Activated CD4-positive, alpha-beta T cell treated with anti-CD3 and anti-CD28 coated beads, Interleukin-2, amount 10 ng/mL, durations not matched to agents 24 days and 14 days (primary cell): Measurements from ENCODE around the gene TPH1. TPM values are rescaled to one million over a fixed set of nuclear protein-coding genes. Genes with fewer than 3 reads are reported as not detected.
"Not testable (repeated sequence)": the region's sequence is repeated elsewhere in the genome, so short reads cannot be mapped to it uniquely, and the experiment has no call there.

Experiments used
- DNase-seq: peaks from one replicate; pipeline ENCODE4 v3.0.0; 2022
- H3K27ac Mint-ChIP-seq: one replicate; pipeline ENCODE4 v1.8.0; 2022; ENCODE audit warnings: mild to moderate bottlenecking, mixed read lengths
- H3K27me3 Mint-ChIP-seq: one replicate; pipeline ENCODE4 v1.8.0; 2022; ENCODE audit warnings: mixed read lengths
- H3K36me3 Mint-ChIP-seq: one replicate; pipeline ENCODE4 v1.8.0; 2022; ENCODE audit warnings: low read depth, mild to moderate bottlenecking, mixed read lengths
- H3K4me1 Mint-ChIP-seq: one replicate; pipeline ENCODE4 v1.8.0; 2021; ENCODE audit warnings: mixed read lengths
- H3K4me3 Mint-ChIP-seq: one replicate; pipeline ENCODE4 v1.8.0; 2022; ENCODE audit warnings: mild to moderate bottlenecking, moderate library complexity, mixed read lengths
- H3K9me3 Mint-ChIP-seq: one replicate; pipeline ENCODE4 v1.8.0; 2021; ENCODE audit warnings: mixed read lengths
- intact Hi-C: fragments of 100-400 bp; cut with micrococcal nuclease; formaldehyde crosslinking; loops from one replicate; pipeline ENCODE4 v1.15.1; 2023
- total RNA-seq: library from RNA; stranded (reverse); gene quantifications from 2 replicates; pipeline ENCODE4 v1.2.3, GENCODE V29; 2022

Gene TPH1
- total RNA-seq, 1 donor from 2014 or later: 0.56 TPM

DNA sequence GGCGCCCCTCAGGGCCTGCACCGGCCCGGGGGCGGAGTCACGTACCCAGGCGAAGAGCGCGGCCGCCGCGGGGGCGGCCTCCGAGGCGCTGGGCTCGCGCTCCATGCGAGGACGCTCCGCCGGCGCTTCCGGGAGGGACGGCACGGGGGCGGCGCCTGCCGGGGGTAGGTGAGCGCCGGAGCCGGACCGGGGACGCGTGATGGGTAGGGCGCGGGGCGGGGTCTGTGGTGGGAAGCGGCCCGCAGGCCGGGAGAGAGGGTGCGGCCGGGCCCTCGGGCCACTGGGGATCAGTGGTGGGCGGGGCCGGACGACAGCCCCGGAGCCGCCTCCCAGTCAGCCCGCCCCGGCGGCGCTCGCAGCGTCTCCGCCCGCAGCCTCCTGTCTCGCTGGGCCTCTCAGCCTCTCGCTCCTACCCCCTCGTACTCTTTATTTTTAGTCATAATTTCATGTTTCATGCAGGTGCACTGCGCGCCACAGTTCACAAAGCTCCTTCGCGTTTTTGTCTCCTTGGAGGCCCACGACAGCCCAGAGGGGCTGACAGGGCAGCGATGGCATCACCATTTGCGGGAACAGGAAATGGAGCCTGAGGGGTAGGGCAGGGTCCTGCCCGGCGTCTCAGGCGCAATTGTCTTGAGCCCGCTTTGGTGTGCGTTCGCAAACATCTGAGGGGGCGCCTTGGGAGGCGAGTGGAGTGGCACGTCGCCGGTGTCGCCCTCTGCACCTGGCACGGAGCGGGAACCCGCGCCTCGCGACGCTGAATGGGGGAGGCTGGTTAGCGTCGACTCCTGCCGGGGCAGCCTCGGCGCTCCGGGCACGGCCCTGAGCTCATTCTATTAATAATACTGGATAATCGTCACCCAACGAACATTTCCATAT, 32.9 kb downstream of the TPH1 start, which contains the start of gene SERGEF:
SERGEF (minus strand) TSS at position 142 of the 876 bp plus-strand sequence; CDS start at position 105, 37 bp downstream.
- H3K27me3 Mint-ChIP-seq: peaks cover 3% of the 10 kb centered on the region
- H3K4me1 Mint-ChIP-seq: peaks cover 37% of the 10 kb centered on the region
- intact Hi-C loops: loop anchor here (1.0 to 10.0 kb wide), 6 partner anchors 93 to 1228 kb away; partner anchors contain the start of genes E2F8, NUCB2 and SAAL1
- peak within 1 kb of the TSS; percentile 92 for H3K27ac Mint-ChIP-seq
- peak; percentile 98 for DNase-seq
- no peaks in the 10 kb centered on the region for H3K9me3 Mint-ChIP-seq
- peak within 1 kb of the TSS; percentile 90 for H3K4me3 Mint-ChIP-seq
- H3K36me3 Mint-ChIP-seq: no peaks in the 10 kb centered on the region

DNA sequence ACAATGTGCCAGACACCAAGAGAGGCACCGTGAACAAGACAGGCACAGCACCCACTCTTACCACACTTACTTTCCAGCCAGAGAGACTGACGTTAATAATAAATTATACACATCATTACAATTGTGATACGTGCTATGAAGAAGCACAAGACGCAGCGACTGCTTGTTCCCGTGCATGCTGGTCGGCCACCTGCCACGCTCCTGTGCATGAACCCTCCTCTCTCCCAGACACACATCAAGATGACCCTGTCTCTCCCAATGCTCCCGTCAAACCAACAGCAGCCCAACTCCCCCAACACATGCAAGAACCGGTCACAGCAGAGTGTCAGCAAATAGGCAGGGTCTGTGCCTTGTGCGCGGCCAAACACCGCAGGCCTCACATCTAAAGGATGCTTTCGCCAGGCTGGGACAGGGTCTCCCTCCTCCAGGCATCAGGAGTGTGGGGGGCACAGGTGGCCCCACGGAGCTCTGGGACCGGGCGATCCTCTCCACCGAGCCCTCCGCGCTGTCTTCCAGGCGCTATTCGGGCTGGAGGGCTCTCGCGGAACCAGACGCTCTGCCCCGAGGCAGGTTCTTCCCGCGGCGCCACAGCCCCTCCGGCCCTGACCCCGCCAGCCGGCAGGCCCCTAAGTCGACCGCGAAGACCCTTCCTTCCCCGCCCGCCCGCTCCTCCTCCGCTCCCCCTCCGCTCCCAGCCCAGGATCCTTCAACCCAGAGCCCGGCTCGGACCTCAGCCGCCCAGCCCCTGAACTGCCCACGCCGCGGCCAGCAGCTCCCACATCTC, 33.8 kb downstream of the TPH1 start:
- DNase-seq: no peak
- Mint-ChIP-seq H3K27ac (peak overlapping the region; percentile 88), H3K4me1 (peaks cover 37% of the 10 kb centered on the region), H3K9me3 (no peaks in the 10 kb centered on the region), H3K36me3 (no peaks in the 10 kb centered on the region), H3K4me3 (peak overlapping the region; percentile 90), H3K27me3 (peaks cover 3% of the 10 kb centered on the region)
- intact Hi-C loops: loop anchor here (2.0 to 10.0 kb wide), 4 partner anchors 370 to 1228 kb away; partner anchors contain the start of genes E2F8 and NUCB2

GRCh38 chr11:18011633-18012032, 34.4 kb downstream of the TPH1 start:
- intact Hi-C loops: loop anchor here (2.0 to 10.0 kb wide), 5 partner anchors 19 to 1229 kb away; partner anchors contain the start of genes E2F8 and NUCB2
- Mint-ChIP-seq H3K4me3 (peak overlapping the region; percentile 90), H3K27ac (no peak overlapping the region), H3K4me1 (peaks cover 37% of the 10 kb centered on the region), H3K27me3 (no peaks in the 10 kb centered on the region), H3K36me3 (peaks cover 2% of the 10 kb centered on the region), H3K9me3 (no peaks in the 10 kb centered on the region)
- no peak for DNase-seq

DNA sequence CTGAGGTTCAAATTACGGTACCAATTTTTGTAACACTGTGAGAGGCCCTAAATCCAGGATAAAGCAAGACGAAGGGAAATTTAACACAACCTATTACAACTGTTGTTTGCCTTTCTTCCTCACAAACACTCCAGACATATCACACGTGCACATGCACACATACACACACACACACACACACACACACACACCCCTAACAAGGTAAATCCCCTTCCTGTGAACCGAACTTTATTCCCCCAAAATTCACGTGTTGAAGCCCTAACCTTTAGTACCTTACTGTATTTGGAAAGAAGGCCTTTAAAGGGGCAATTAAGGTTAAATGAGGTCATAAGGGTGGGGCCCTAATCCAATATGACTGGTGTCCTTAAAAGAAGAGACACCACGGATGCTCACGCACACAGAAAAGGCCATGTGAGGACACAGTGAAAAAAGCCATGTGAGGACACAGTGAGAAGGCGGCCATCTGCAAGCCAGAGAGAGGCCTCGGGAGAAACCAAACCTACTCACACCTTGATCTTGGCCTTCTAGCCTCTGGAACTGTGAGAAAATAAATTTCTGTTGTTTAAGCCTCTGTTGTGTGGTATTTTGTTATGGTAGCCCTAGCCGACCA, 35.0 kb downstream of the TPH1 start:
- intact Hi-C loops: loop anchor here (2.0 to 10.0 kb wide), 4 partner anchors 18 to 736 kb away; partner anchors contain the start of gene NUCB2
- Mint-ChIP-seq H3K27me3 (no peaks in the 10 kb centered on the region), H3K36me3 (peaks cover 5% of the 10 kb centered on the region), H3K27ac (no peak overlapping the region), H3K9me3 (no peaks in the 10 kb centered on the region), H3K4me1 (peaks cover 37% of the 10 kb centered on the region), H3K4me3 (peak overlapping the region; percentile 90)
- no peak for DNase-seq

DNA sequence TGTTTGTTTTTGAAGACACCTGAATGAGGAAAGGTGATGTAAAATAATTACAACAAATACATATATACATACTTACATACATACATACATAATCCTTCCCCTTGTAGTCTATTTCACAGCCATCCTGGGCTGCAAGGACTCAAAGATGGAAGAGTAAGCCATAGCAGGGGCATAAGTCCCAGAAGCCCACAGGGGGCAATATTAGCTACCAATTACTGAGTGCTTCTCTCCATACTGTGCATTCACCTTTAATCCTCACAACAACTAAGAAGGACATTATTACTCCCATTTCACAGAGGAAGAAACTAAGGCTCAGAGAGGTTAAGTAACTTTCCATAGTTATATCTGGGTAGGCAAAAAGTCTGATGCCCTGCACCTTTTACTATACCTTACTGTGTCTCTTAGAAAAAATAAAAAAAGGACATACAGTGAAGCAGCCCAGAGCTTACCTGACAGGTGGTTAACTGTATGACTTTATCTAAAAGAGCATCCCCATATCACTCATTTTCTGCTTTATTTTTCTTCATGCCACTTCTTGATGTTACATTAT, 35.9 kb downstream of the TPH1 start:
- intact Hi-C loops: loop anchor here (2.0 to 10.0 kb wide), 4 partner anchors 17 to 735 kb away; partner anchors contain the start of gene NUCB2
- Mint-ChIP-seq H3K9me3 (no peaks in the 10 kb centered on the region), H3K27ac (no peak overlapping the region), H3K4me3 (no peak overlapping the region), H3K36me3 (peaks cover 11% of the 10 kb centered on the region), H3K4me1 (peaks cover 33% of the 10 kb centered on the region), H3K27me3 (no peaks in the 10 kb centered on the region)
- DNase-seq: no peak

GRCh38 chr11:18005376-18006129, 40.5 kb downstream of the TPH1 start:
- Mint-ChIP-seq H3K36me3 (peaks cover 20% of the 10 kb centered on the region), H3K4me3 (no peak overlapping the region), H3K27ac (no peak overlapping the region), H3K9me3 (no peaks in the 10 kb centered on the region), H3K27me3 (no peaks in the 10 kb centered on the region), H3K4me1 (no peaks in the 10 kb centered on the region)
- intact Hi-C loops: no loop called here
- no peak for DNase-seq

DNA sequence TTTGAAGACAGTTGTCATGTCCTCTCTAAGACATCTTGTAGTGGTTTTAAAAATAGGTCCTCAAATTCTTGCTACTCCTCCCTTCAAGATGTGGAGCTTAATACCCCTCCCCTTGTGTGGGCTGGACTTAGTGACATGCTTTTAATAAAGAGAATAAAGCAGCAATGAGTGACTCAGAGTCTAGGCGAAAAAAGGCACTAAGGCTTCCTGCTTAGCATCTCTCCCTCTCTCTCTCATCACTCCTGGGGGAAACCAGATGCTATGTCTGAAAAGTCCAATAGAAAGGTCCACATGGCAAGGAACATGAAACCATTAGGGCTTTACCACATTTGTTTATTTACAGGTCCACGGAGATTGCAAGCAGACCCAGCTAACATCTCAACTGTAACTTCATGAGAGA, 44.9 kb downstream of the TPH1 start:
- no peak for DNase-seq
- Mint-ChIP-seq H3K4me1 (no peaks in the 10 kb centered on the region), H3K27ac (no peak overlapping the region), H3K27me3 (no peaks in the 10 kb centered on the region), H3K9me3 (no peaks in the 10 kb centered on the region), H3K36me3 (peaks cover 26% of the 10 kb centered on the region), H3K4me3 (no peak overlapping the region)
- intact Hi-C loops: no loop called here

DNA sequence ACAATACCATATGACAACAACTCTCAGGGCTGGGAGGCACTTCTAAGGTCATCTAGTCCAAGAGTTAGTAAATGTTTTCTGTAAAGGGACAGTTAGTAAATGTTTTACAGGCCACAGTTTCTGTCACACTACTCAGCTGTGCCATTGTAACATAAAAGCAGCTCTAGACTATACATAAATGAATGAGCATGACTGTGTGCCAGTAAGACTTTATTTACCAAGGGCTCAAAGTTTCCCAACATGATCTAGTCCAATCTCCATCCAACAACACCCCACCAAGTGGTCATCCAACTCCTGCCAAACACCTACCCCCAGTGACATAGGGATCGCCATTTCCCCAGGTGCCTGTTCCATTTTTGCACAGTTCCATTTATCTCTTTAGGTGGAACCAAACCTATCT, 45.3 kb downstream of the TPH1 start:
- no peaks in the 10 kb centered on the region for H3K27me3 Mint-ChIP-seq
- H3K9me3 Mint-ChIP-seq: no peaks in the 10 kb centered on the region
- intact Hi-C loops: no loop called here
- DNase-seq: no peak
- H3K4me1 Mint-ChIP-seq: no peaks in the 10 kb centered on the region
- H3K4me3 Mint-ChIP-seq: no peak overlapping the region
- H3K36me3 Mint-ChIP-seq: peaks cover 25% of the 10 kb centered on the region
- H3K27ac Mint-ChIP-seq: no peak overlapping the region

DNA sequence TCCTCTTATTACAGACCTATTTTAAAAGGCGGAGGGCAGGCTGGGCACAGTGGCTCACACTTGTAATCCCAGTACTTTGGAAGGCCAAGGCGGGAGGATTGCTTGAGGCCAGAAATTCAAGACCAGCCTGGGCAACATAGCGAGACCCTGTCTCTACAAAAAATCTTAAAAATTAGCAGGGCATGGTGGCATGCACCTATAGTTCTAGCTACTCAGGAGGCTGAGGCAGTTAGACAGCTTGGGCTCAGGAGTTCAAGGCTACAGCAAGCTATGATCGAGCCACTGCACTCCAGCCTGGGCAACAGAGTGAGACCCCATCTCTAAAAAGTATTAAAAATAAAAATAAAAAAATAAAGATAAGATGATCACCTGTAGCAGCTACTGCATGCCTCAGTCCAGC, 45.9 kb downstream of the TPH1 start:
- H3K27ac Mint-ChIP-seq, H3K4me3 Mint-ChIP-seq, intact Hi-C loops, H3K27me3 Mint-ChIP-seq, H3K4me1 Mint-ChIP-seq, DNase-seq, H3K9me3 Mint-ChIP-seq: not testable (repeated sequence)
- peaks cover 24% of the 10 kb centered on the region for H3K36me3 Mint-ChIP-seq

Other genes starting within 250 kb of the TPH1 start
- gene SERGEF, start 33.2 kb downstream of the TPH1 start, total RNA-seq: 26.2 and 35.8 TPM in 2 replicates
- 40.1 and 43.5 TPM in 2 replicates for gene SAAL1, start 59.8 kb upstream of the TPH1 start, total RNA-seq
- not detected in 2 replicates for gene MRGPRX3, start 86.3 kb upstream of the TPH1 start, total RNA-seq
- not detected in 2 replicates for gene MRGPRX4, start 126.6 kb upstream of the TPH1 start, total RNA-seq
- gene SAA4, start 190.5 kb upstream of the TPH1 start, total RNA-seq: not detected in 2 replicates
- not detected in 2 replicates for gene SAA2, start 202.4 kb upstream of the TPH1 start, total RNA-seq
- not detected in 2 replicates for gene SAA1, start 220.0 kb upstream of the TPH1 start, total RNA-seq